ENCODE data around the gene GPC5. TPM values are rescaled to one million over a fixed set of nuclear protein-coding genes. Genes with fewer than 3 reads are reported as not detected.

The GPC5 gene
- total RNA-seq, 1 donor = not detected

- TF ChIP-seq CTCF (IDR thresholded peaks at IDR 0.05; ENCODE audit: insufficient read depth, low read depth, low read length) = no peak
- DNase-seq (ENCODE audit: low read depth) = no peak
- no peak overlapping the region for H3K4me3 ChIP-seq (ENCODE audit: low read depth, low read length)
Observed at GRCh38 chr13:92913840-92914239, 1515.4 kb downstream of the GPC5 start.

Small RNA genes lying within 50 kb of the gene (small RNA-seq; reads per million reads assigned to genes)
- gene AL356737.1 (not detected), gene FABP5P4 (not detected), gene MIR548AS (not detected), gene RNU4ATAC3P (not detected)

Other genes starting within 250 kb of the GPC5 start
- 3.2 and 3.9 TPM in 2 replicates for gene MIR17HG, start 50.9 kb upstream of the GPC5 start, total RNA-seq